ENCODE data around the gene MORN5.

- TF ChIP-seq NRF1 (conservative IDR thresholded peaks at IDR 0.05; ENCODE audit: low read depth, low read length): no peak
- no peak for TF ChIP-seq CTCF (IDR thresholded peaks at IDR 0.05 in 2 of 3, conservative IDR thresholded peaks at IDR 0.05 in 1 of 3; ENCODE audit: control insufficient read depth in 2 of 3, extremely low read depth in 1 of 3, insufficient read depth in 1 of 3, low read depth in 3 of 3, low read length in 3 of 3)
- no peak for TF ChIP-seq POLR2AphosphoS2 (IDR thresholded peaks at IDR 0.05; ENCODE audit: low read depth, low read length)
- TF ChIP-seq JUNB (IDR thresholded peaks at IDR 0.05): no peak
- no peak for TF ChIP-seq CREB1 (IDR thresholded peaks at IDR 0.05; ENCODE audit: low read depth)
- TF ChIP-seq HDGF (IDR thresholded peaks at IDR 0.05): no peak
- no peak for TF ChIP-seq MXI1 (IDR thresholded peaks at IDR 0.05; ENCODE audit: low read depth, low read length)
- no peak for TF ChIP-seq BRCA1 (IDR thresholded peaks at IDR 0.05; ENCODE audit: low read depth, low read length)
- no peak for TF ChIP-seq CUX1 (IDR thresholded peaks at IDR 0.05; ENCODE audit: insufficient replicate concordance, low read depth, low read length)
- TF ChIP-seq NKRF (conservative IDR thresholded peaks at IDR 0.05): no peak
- no peak for TF ChIP-seq TCF12 (IDR thresholded peaks at IDR 0.05; ENCODE audit: low read depth, low read length)
These were observed 41.4 kb downstream of the MORN5 start for GRCh38 chr9:122200960-122201595.

All from GM12878 (cell line).